GM20000 (cell line): ENCODE results near the gene PRPF4.
"Not testable (repeated sequence)": the region's sequence is repeated elsewhere in the genome, so short reads cannot be mapped to it uniquely, and the experiment has no call there.

Experiments
- DNase-seq: peaks from one replicate; pipeline ENCODE4 v3.0.0; 2012; ENCODE audit warnings: low spot score
- CTCF ChIP-seq: IDR thresholded peaks from 2 replicates; pipeline ENCODE4 v1.5.1; 2012; ENCODE audit warnings: mild to moderate bottlenecking, control low read depth; ENCODE audit errors: extremely low read depth, missing control alignments

Gene PRPF4

GRCh38 chr9:113275157-113276131, at the start of gene PRPF4, which contains the start of gene CDC26:
Gene PRPF4 (plus strand): TSS chr9:113275658. CDS start chr9:113275744, 86 bp downstream.
Gene CDC26 (minus strand): TSS chr9:113275572. CDS start chr9:113272507, 3,065 bp downstream.
- no peak for TF ChIP-seq CTCF
- DNase-seq: peak; percentile 93

- no peak for DNase-seq
- no peak for TF ChIP-seq CTCF
These were observed 48.0 kb upstream of the PRPF4 start for GRCh38 chr9:113227436-113227835.

DNA sequence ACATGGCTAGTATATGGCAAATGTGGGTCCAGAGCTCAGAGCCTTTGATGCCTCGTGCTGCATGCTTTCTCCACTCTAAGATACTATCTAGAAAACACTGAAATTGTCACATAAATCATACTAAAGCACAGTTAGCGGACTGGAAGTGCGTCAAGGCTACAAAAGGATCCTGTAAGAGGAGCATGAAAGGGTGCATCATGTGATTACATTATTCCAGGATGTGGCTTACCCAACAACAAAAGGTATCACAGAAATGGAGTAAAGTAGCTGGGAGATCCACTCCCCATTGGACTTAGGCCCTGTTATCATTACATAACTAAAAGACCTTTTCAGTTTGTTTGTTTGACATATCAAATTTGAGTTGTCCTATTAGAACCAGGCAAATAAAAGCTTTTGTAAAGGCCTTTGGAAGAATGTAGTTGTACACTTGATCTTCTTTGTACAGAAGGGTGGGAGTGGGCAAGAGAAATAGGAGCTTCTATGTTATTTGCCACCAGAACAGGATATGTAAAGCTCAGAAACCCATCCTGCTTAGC, 47.3 kb upstream of the PRPF4 start:
- DNase-seq: no peak
- no peak for TF ChIP-seq CTCF

- TF ChIP-seq CTCF: no peak
- no peak for DNase-seq
These were observed 43.8 kb upstream of the PRPF4 start for GRCh38 chr9:113231701-113232100.

DNA sequence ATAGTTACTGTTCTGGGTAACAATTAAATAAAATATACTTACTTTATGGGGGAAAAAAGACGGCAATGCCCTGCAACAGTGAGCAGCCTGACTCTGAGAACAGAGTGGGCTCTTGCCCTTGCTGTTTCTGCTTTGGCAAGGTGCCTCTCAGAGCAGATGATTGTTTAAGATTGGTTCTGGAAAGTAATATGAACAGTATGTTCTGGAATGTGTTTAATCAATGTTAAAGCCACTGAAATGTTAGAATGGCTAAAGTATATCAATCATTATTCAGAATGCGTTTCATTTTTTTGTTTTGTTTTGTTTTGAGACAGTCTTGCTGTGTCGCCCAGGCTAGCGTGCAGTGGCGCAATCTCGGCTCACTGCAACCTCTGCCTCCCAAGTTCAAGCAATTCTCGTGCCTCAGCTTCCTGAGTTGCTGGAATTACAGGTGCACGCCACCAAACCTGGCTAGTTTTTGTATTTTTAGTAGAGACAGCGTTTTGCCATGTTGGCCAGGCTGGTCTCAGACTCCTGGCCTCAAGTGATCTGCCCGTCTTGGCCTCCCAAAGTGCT, 39.7 kb upstream of the PRPF4 start:
- not testable (repeated sequence) for DNase-seq

- TF ChIP-seq CTCF: no peak
- DNase-seq: no peak
These were observed 38.4 kb upstream of the PRPF4 start for GRCh38 chr9:113237026-113237425.

GRCh38 chr9:113238202-113238858, 37.1 kb upstream of the PRPF4 start:
- no peak for TF ChIP-seq CTCF
- no peak for DNase-seq
